ENCODE results near the gene B3GNT7. TPM values are rescaled to one million over a fixed set of nuclear protein-coding genes. Genes with fewer than 3 reads are reported as not detected.
A peak's percentile ranks its signal among the peaks of the same experiment; 100 is the strongest.

The B3GNT7 gene
- total and polyA plus RNA-seq, 12 donors, result 2.2 to 71.6 (median 47.7) TPM

DNA sequence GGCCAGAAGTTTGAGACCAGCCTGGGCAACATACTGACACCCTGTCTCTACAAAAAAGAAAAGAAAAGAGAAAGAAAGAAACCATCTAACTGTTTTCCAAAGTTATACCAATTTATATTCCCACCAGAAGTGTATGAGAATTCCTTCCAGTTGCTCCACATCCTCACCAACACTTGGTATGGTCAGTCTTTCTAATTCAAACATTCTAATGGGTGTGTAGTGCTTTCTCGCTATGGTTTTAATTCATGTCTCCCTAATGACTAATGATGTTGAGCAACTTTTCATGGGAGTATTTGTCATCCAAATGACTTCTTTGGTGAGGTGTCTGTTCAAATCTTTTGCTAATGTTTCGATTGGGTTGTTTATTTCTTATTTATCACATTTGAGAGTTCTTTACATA, 10.5 kb upstream of the B3GNT7 start:
- no peak for DNase-seq
- H3K4me1 ChIP-seq (replicated peaks in 1 of 2), result peaks cover 0 to 7% of the 10 kb centered on the region in 2 donors
- intact Hi-C loops (cut with DNase I), result no loop called here
- 87 to 97% (median 92%) methylated on average over 2 of the region's 2 CpGs for WGBS, 4 donors
- no peak overlapping the region for H3K27ac ChIP-seq
- no peaks in the 10 kb centered on the region for H3K36me3 ChIP-seq (replicated peaks in 1 of 2)
- H3K4me3 ChIP-seq, result no peak overlapping the region
- no peaks in the 10 kb centered on the region for H3K27me3 ChIP-seq
- peaks cover 0 to 9% (median 0%) of the 10 kb centered on the region in 3 donors for H3K9me3 ChIP-seq (replicated peaks in 1 of 3)
- TF ChIP-seq, protein P1, sequence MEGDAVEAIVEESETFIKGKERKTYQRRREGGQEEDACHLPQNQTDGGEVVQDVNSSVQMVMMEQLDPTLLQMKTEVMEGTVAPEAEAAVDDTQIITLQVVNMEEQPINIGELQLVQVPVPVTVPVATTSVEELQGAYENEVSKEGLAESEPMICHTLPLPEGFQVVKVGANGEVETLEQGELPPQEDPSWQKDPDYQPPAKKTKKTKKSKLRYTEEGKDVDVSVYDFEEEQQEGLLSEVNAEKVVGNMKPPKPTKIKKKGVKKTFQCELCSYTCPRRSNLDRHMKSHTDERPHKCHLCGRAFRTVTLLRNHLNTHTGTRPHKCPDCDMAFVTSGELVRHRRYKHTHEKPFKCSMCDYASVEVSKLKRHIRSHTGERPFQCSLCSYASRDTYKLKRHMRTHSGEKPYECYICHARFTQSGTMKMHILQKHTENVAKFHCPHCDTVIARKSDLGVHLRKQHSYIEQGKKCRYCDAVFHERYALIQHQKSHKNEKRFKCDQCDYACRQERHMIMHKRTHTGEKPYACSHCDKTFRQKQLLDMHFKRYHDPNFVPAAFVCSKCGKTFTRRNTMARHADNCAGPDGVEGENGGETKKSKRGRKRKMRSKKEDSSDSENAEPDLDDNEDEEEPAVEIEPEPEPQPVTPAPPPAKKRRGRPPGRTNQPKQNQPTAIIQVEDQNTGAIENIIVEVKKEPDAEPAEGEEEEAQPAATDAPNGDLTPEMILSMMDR (IDR thresholded peaks at IDR 0.05), result no peak
- no peak for TF ChIP-seq POLR2A (IDR thresholded peaks at IDR 0.05)

DNA sequence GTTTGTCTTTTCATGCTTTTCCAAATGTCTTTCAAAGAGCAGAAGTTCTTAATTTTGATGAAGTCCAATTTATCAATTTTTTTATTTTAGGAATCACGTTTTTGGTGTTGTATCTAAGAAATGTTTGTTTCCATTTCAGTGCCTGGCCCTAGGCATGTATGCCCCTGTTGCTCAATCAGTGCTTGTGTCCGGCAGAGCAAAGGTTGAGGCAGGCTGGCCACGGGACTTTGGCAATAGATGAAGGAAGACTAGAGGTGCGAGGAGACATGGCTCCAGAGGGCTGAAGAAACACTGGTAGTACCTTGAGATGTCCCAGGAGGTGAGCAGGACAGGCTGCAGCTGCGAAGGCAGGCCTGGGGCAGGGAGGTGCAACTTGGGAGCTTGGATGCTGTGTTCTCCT, 10.1 kb upstream of the B3GNT7 start:
- TF ChIP-seq POLR2A (IDR thresholded peaks at IDR 0.05), result no peak
- TF ChIP-seq, protein P1 (IDR thresholded peaks at IDR 0.05), result no peak
- peaks cover 0 to 9% (median 0%) of the 10 kb centered on the region in 3 donors for H3K9me3 ChIP-seq (replicated peaks in 1 of 3)
- no peak for DNase-seq
- intact Hi-C loops (cut with DNase I), result no loop called here
- WGBS, 4 donors, result 87 to 95% (median 92%) methylated on average over 5 of the region's 5 CpGs
- H3K4me3 ChIP-seq, result no peak overlapping the region
- no peak overlapping the region for H3K27ac ChIP-seq
- H3K4me1 ChIP-seq (replicated peaks in 1 of 2), result peaks cover 0 to 7% of the 10 kb centered on the region in 2 donors
- H3K36me3 ChIP-seq (replicated peaks in 1 of 2), result no peaks in the 10 kb centered on the region
- H3K27me3 ChIP-seq, result no peaks in the 10 kb centered on the region

DNA sequence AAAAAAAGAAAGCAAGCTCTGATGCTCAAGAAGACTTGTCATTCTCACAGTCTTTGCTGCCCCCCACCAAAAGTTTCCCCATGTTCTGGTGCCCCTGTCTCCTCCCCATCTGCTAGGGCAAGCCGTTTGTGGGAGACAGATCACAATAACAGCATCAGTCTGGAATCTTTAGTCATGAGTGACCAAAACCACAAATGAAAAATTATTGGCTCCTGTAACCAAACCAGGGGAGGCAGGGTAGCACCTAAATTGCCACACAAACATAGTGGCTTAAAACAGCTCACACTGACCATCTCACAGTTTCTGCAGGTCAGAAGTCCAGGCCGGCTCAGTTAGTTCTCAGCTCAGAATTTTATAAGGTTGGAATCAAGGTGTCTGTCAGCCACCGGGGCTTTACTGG, 9.1 kb upstream of the B3GNT7 start:
- intact Hi-C loops (cut with DNase I), result no loop called here
- no peak for DNase-seq
- TF ChIP-seq, protein P1 (IDR thresholded peaks at IDR 0.05), result no peak
- no peak for TF ChIP-seq POLR2A (IDR thresholded peaks at IDR 0.05)
- H3K4me1 ChIP-seq (replicated peaks in 1 of 2), result peaks cover 0 to 7% of the 10 kb centered on the region in 2 donors
- H3K36me3 ChIP-seq (replicated peaks in 1 of 2), result no peaks in the 10 kb centered on the region
- H3K4me3 ChIP-seq, result no peak overlapping the region
- H3K27me3 ChIP-seq, result no peaks in the 10 kb centered on the region
- peaks cover 0 to 9% (median 0%) of the 10 kb centered on the region in 3 donors for H3K9me3 ChIP-seq (replicated peaks in 1 of 3)
- 76 to 90% (median 82%) methylated on average over 3 of the region's 3 CpGs for WGBS, 4 donors
- H3K27ac ChIP-seq, result no peak overlapping the region

DNA sequence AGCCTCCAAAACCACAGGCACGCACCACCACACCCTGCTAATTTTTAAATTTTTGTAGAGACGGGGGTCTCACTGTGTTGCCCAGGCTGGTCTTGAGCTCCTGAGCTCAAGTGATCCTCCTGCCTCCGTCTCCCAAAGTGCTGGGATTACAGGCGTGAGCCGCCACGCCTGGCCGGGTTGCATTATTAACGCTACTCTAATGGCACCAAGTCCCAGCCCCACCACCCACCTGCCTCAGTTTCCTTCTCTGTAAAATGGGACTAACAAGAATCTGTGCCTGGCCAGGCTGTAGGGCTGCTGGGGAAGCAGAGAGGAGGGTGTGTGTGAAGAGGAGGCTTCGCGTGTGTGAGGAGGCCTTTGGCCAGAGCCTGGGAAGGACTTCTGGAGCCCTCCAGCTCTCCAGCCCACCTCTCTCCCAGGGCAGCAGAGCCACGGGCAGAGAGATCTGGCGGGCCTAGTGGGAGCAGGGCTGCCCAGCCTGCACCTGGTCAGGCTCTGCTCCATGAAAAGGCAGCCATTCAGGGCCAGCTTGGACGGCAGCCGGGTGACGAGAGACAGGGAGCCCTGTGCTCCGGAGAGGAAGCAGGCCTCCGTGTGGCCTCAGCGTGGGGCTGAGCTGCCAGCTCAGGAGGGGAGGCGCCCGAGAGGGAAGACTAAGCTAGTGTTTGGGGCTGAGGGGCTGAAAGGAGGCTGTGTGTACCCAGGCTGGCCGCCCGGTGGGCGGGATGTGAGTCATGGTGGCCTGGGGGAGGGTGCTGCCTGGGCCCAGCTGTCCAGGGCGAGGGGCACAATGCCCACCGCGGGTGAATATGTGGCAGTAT, 7.4 kb upstream of the B3GNT7 start:
- Histone ChIP-seq H3K4me1 (replicated peaks in 1 of 2) (peaks cover 2 to 10% of the 10 kb centered on the region in 2 donors), H3K36me3 (replicated peaks in 1 of 2) (no peaks in the 10 kb centered on the region), H3K4me3 (no peak overlapping the region), H3K27me3 (no peaks in the 10 kb centered on the region), H3K27ac (peak overlapping the region in 2 of 5 donors; percentile 31 to 34), H3K9me3 (replicated peaks in 1 of 3) (peaks cover 0 to 9% (median 0%) of the 10 kb centered on the region in 3 donors)
- intact Hi-C loops (cut with DNase I), result no loop called here
- WGBS, 4 donors, result 66 to 96% (median 73%) methylated on average over 8 to 26 of the region's 26 CpGs
- DNase-seq, result peak in 4 of 7 donors; percentile 47 to 75 (median 60)
- TF ChIP-seq POLR2A (IDR thresholded peaks at IDR 0.05), result no peak
- TF ChIP-seq, protein P1 (IDR thresholded peaks at IDR 0.05), result peak in 1 of 6 experiments; percentile 6
